HEK293 (cell line): Measurements from ENCODE around the gene EHD3.

Source experiments
- CTCF ChIA-PET: fragments of 350-600 bp; formaldehyde crosslinking; extraction: SDS; loops from one replicate; lab custom pipeline; 2021; ENCODE audit warnings: antibody characterized with exemption; lab: Yijun Ruan, JAX
- POLR2A ChIA-PET: fragments of 300-600 bp; formaldehyde crosslinking; extraction: SDS; loops from one replicate; lab custom pipeline; 2020; ENCODE audit warnings: antibody characterized with exemption, inconsistent platforms; lab: Yijun Ruan, JAX
- H3K27ac ChIP-seq: fragments of 200-500 bp; sonication (Bioruptor generic); 2 replicates; pipeline ENCODE4 v1.5.1; 2014; ENCODE audit warnings: low read depth, low read length, control low read depth, inconsistent platforms; ENCODE audit errors: extremely low read depth
- H3K36me3 ChIP-seq, 2 experiments: fragments of 200-500 bp in 1 of 2; sonication (Bioruptor generic) in 1 of 2; 1 replicate in 1 of 2; 2 replicates in 1 of 2; pipeline ENCODE4 v1.5.1; 2014 to 2017; ENCODE audit warnings: inconsistent platforms in 2 of 2, low read length in 2 of 2; ENCODE audit not compliant: control insufficient read depth in 2 of 2, insufficient read depth in 1 of 2
- H3K4me1 ChIP-seq: fragments of 200-500 bp; sonication (Bioruptor generic); 2 replicates; pipeline ENCODE4 v1.5.1; 2014; ENCODE audit warnings: mild to moderate bottlenecking, low read length, inconsistent platforms; ENCODE audit not compliant: control insufficient read depth, insufficient read depth
- H3K4me3 ChIP-seq: 2 replicates; pipeline ENCODE4 v1.5.1; 2011; ENCODE audit warnings: low read depth, mild to moderate bottlenecking, control low read depth, low read length, moderate library complexity
- H3K9me3 ChIP-seq: fragments of 200-500 bp; sonication (Bioruptor generic); 2 replicates; pipeline ENCODE4 v1.5.1; 2014; ENCODE audit warnings: low read depth, low read length, inconsistent platforms; ENCODE audit not compliant: control insufficient read depth, insufficient read depth
- GFI1B ChIP-seq: fragments of 450-650 bp; formaldehyde crosslinking; IDR thresholded peaks from 2 replicates; pipeline ENCODE4 v1.5.1; 2016; ENCODE audit warnings: missing biosample characterization, missing genetic modification characterization
- KLF16 ChIP-seq: fragments of 450-650 bp; formaldehyde crosslinking; IDR thresholded peaks from 2 replicates; pipeline ENCODE4 v1.5.1; 2017; ENCODE audit warnings: missing biosample characterization, missing genetic modification characterization
- ZBTB17 ChIP-seq: fragments of 450-650 bp; formaldehyde crosslinking; IDR thresholded peaks from 2 replicates; pipeline ENCODE4 v1.5.1; 2016; ENCODE audit warnings: missing biosample characterization, missing genetic modification characterization
- ZFP3 ChIP-seq: fragments of 450-650 bp; formaldehyde crosslinking; IDR thresholded peaks from 2 replicates; pipeline ENCODE4 v1.5.1; 2016; ENCODE audit warnings: low read depth, missing biosample characterization, missing genetic modification characterization
- ZFP41 ChIP-seq: fragments of 450-650 bp; formaldehyde crosslinking; IDR thresholded peaks from 2 replicates; pipeline ENCODE4 v1.5.1; 2016; ENCODE audit warnings: missing biosample characterization, missing genetic modification characterization, borderline replicate concordance
- ZNF112 ChIP-seq: fragments of 450-650 bp; formaldehyde crosslinking; IDR thresholded peaks from 2 replicates; pipeline ENCODE4 v1.5.0; 2017; ENCODE audit warnings: missing biosample characterization, missing genetic modification characterization
- ZNF174 ChIP-seq: fragments of 450-650 bp; formaldehyde crosslinking; IDR thresholded peaks from 2 replicates; pipeline ENCODE4 v1.5.0; 2017; ENCODE audit warnings: missing biosample characterization, mild to moderate bottlenecking, missing genetic modification characterization
- ZNF23 ChIP-seq: fragments of 450-650 bp; formaldehyde crosslinking; IDR thresholded peaks from 2 replicates; pipeline ENCODE4 v1.5.1; 2016; ENCODE audit warnings: missing biosample characterization, missing genetic modification characterization, borderline replicate concordance
- ZNF350 ChIP-seq: fragments of 450-650 bp; formaldehyde crosslinking; IDR thresholded peaks from 2 replicates; pipeline ENCODE4 v1.5.0; 2017; ENCODE audit warnings: missing biosample characterization, mild to moderate bottlenecking, missing genetic modification characterization
- ZNF529 ChIP-seq: fragments of 450-650 bp; formaldehyde crosslinking; IDR thresholded peaks from 2 replicates; pipeline ENCODE4 v1.5.1; 2017; ENCODE audit warnings: missing genetic modification characterization, missing biosample characterization; ENCODE audit not compliant: insufficient replicate concordance
- ZNF677 ChIP-seq: fragments of 450-650 bp; IDR thresholded peaks from 2 replicates; pipeline ENCODE4 v1.5.0; 2018; ENCODE audit warnings: missing biosample characterization, mild to moderate bottlenecking, missing genetic modification characterization, moderate library complexity
- ZNF76 ChIP-seq: fragments of 450-650 bp; formaldehyde crosslinking; IDR thresholded peaks from 2 replicates; pipeline ENCODE4; 2016; ENCODE audit warnings: low read depth, missing biosample characterization, missing genetic modification characterization, borderline replicate concordance
- ZXDB ChIP-seq: fragments of 450-650 bp; formaldehyde crosslinking; IDR thresholded peaks from 2 replicates; pipeline ENCODE4 v1.5.1; 2016; ENCODE audit warnings: missing biosample characterization, missing genetic modification characterization
- TF ChIP-seq, protein P1 (sequence below): fragments of 450-650 bp; formaldehyde crosslinking; IDR thresholded peaks from 2 replicates; pipeline ENCODE4 v1.5.1; 2016; ENCODE audit warnings: missing biosample characterization, missing genetic modification characterization
- TF ChIP-seq, protein P2 (sequence below): fragments of 450-650 bp; formaldehyde crosslinking; IDR thresholded peaks from 2 replicates; pipeline ENCODE4 v1.5.1; 2016; ENCODE audit warnings: missing biosample characterization, missing genetic modification characterization
- TF ChIP-seq, protein P3 (sequence below): fragments of 450-650 bp; formaldehyde crosslinking; IDR thresholded peaks from 2 replicates; pipeline ENCODE4 v1.5.1; 2016; ENCODE audit warnings: missing biosample characterization, missing genetic modification characterization
- TF ChIP-seq, protein P4 (sequence below): fragments of 450-650 bp; formaldehyde crosslinking; IDR thresholded peaks from 2 replicates; pipeline ENCODE4 v1.5.1; 2016; ENCODE audit warnings: missing biosample characterization, missing genetic modification characterization

Gene EHD3

DNA sequence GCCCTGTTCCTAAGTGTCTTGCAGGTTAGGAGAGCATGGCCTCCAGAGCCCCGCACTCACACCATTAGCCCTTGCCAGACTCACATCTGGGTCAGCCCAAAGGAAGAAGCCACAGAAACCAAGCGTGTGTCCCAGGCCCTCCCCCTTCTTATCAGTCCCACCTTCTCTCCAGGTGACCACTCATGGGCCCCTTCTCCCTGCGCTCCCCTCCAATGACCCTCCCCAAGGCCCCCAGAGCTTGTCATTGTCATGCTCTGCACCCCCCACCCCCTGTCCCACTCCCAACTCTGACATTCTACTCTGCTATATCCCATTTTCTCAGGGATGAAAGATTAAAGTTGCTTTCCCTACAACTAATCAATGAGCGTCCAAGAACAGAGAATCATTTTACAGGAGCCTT is 46.8 kb upstream of the EHD3 start:
- POLR2A ChIA-PET = no interaction called here
- CTCF ChIA-PET = interaction anchor here (1.0 kb wide), 1 partner anchor 17 kb away, joined by 3 read pairs; no protein-coding TSS in a partner anchor
- no peaks in the 10 kb centered on the region for H3K9me3 ChIP-seq
- H3K27ac ChIP-seq = no peak overlapping the region
- H3K4me1 ChIP-seq = no peaks in the 10 kb centered on the region
- H3K36me3 ChIP-seq = no peaks in the 10 kb centered on the region
- H3K4me3 ChIP-seq = no peak overlapping the region
- TF ChIP-seq, protein P1, sequence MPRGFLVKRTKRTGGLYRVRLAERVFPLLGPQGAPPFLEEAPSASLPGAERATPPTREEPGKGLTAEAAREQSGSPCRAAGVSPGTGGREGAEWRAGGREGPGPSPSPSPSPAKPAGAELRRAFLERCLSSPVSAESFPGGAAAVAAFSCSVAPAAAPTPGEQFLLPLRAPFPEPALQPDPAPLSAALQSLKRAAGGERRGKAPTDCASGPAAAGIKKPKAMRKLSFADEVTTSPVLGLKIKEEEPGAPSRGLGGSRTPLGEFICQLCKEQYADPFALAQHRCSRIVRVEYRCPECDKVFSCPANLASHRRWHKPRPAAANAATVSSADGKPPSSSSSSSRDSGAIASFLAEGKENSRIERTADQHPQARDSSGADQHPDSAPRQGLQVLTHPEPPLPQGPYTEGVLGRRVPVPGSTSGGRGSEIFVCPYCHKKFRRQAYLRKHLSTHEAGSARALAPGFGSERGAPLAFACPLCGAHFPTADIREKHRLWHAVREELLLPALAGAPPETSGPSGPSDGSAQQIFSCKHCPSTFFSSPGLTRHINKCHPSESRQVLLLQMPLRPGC (tag by site-specific recombination) = no peak
- TF ChIP-seq ZBTB17 (tag by site-specific recombination) (no peak), ZFP3 (tag by site-specific recombination) (no peak), ZFP41 (tag by site-specific recombination) (no peak), ZNF76 (tag by site-specific recombination) (no peak), ZNF350 (tag by site-specific recombination) (no peak), ZNF529 (no peak), KLF16 (tag by site-specific recombination) (no peak), ZNF174 (no peak), ZNF112 (tag by site-specific recombination) (no peak)
- TF ChIP-seq, protein P2, sequence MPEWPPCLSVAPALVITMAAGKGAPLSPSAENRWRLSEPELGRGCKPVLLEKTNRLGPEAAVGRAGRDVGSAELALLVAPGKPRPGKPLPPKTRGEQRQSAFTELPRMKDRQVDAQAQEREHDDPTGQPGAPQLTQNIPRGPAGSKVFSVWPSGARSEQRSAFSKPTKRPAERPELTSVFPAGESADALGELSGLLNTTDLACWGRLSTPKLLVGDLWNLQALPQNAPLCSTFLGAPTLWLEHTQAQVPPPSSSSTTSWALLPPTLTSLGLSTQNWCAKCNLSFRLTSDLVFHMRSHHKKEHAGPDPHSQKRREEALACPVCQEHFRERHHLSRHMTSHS (tag by site-specific recombination) = no peak
- TF ChIP-seq, protein P3, sequence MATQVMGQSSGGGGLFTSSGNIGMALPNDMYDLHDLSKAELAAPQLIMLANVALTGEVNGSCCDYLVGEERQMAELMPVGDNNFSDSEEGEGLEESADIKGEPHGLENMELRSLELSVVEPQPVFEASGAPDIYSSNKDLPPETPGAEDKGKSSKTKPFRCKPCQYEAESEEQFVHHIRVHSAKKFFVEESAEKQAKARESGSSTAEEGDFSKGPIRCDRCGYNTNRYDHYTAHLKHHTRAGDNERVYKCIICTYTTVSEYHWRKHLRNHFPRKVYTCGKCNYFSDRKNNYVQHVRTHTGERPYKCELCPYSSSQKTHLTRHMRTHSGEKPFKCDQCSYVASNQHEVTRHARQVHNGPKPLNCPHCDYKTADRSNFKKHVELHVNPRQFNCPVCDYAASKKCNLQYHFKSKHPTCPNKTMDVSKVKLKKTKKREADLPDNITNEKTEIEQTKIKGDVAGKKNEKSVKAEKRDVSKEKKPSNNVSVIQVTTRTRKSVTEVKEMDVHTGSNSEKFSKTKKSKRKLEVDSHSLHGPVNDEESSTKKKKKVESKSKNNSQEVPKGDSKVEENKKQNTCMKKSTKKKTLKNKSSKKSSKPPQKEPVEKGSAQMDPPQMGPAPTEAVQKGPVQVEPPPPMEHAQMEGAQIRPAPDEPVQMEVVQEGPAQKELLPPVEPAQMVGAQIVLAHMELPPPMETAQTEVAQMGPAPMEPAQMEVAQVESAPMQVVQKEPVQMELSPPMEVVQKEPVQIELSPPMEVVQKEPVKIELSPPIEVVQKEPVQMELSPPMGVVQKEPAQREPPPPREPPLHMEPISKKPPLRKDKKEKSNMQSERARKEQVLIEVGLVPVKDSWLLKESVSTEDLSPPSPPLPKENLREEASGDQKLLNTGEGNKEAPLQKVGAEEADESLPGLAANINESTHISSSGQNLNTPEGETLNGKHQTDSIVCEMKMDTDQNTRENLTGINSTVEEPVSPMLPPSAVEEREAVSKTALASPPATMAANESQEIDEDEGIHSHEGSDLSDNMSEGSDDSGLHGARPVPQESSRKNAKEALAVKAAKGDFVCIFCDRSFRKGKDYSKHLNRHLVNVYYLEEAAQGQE = no peak

DNA sequence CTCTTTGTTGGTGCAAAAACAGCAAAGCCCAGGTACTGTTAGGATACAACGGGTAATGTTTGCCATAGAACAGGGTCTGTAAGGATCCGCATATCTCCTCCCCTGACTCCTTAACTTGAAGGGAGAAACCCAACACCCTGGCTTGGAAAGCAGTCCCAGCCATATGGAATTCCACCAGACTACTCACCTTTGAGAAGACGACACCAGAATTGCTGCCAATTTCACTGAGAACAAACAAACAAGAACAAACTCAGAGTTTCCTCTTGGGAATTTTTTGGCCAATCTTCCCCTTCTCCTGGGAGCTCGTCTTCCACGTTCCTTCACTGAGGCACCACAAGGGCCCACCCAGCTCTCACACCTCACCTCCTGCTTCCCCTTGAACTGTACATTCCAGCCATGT is 45.8 kb upstream of the EHD3 start:
- CTCF ChIA-PET = interaction anchor here (0.5 to 1.0 kb wide), 3 partner anchors 18 to 391 kb away, joined by 3 read pairs; partner anchors contain the start of gene EHD3

More for the DNA sequence above, 45.8 kb upstream of the EHD3 start:
- no peak overlapping the region for H3K27ac ChIP-seq
- H3K4me3 ChIP-seq = no peak overlapping the region
- no peaks in the 10 kb centered on the region for H3K9me3 ChIP-seq
- H3K4me1 ChIP-seq = no peaks in the 10 kb centered on the region
- H3K36me3 ChIP-seq = no peaks in the 10 kb centered on the region
- TF ChIP-seq ZXDB (tag by site-specific recombination) = no peak
- TF ChIP-seq, protein P4, sequence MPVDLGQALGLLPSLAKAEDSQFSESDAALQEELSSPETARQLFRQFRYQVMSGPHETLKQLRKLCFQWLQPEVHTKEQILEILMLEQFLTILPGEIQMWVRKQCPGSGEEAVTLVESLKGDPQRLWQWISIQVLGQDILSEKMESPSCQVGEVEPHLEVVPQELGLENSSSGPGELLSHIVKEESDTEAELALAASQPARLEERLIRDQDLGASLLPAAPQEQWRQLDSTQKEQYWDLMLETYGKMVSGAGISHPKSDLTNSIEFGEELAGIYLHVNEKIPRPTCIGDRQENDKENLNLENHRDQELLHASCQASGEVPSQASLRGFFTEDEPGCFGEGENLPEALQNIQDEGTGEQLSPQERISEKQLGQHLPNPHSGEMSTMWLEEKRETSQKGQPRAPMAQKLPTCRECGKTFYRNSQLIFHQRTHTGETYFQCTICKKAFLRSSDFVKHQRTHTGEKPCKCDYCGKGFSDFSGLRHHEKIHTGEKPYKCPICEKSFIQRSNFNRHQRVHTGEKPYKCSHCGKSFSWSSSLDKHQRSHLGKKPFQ (tag by site-specific recombination) = no peak
- no peak for TF ChIP-seq ZNF23 (tag by site-specific recombination)
- TF ChIP-seq GFI1B (tag by site-specific recombination) = no peak
- TF ChIP-seq ZNF677 (tag by site-specific recombination) = no peak
- POLR2A ChIA-PET = no interaction called here
